ENCODE measurements around the gene SERPINB4.
A peak's percentile ranks its signal among the peaks of the same experiment; 100 is the strongest.

SERPINB4 gene

GRCh38 chr18:63626431-63626830 is 17.6 kb downstream of the SERPINB4 start:
- Histone ChIP-seq H2AFZ (ENCODE audit: low read length, unreplicated experiment) (no peak overlapping the region), H3K36me3 (ENCODE audit: insufficient read depth, low read length) (no peaks in the 10 kb centered on the region), H3K27me3 (ENCODE audit: insufficient read depth, low read length) (no peaks in the 10 kb centered on the region), H3K27ac (ENCODE audit: low read depth, low read length) (no peak overlapping the region), H3K79me2 (ENCODE audit: control insufficient read depth, insufficient read depth, low read length, unreplicated experiment) (no peaks in the 10 kb centered on the region), H3K4me1 (ENCODE audit: control insufficient read depth, insufficient read depth, low read length, unreplicated experiment) (no peaks in the 10 kb centered on the region), H3K4me3 (ENCODE audit: low read depth, low read length) (no peak overlapping the region)

GRCh38 chr18:63624863-63625262 is 19.2 kb downstream of the SERPINB4 start:
- H3K36me3 ChIP-seq (ENCODE audit: insufficient read depth, low read length): no peaks in the 10 kb centered on the region
- no peaks in the 10 kb centered on the region for H3K79me2 ChIP-seq (ENCODE audit: control insufficient read depth, insufficient read depth, low read length, unreplicated experiment)
- H3K4me1 ChIP-seq (ENCODE audit: control insufficient read depth, insufficient read depth, low read length, unreplicated experiment): no peaks in the 10 kb centered on the region
- no peak overlapping the region for H2AFZ ChIP-seq (ENCODE audit: low read length, unreplicated experiment)
- H3K27ac ChIP-seq (ENCODE audit: low read depth, low read length): no peak overlapping the region
- no peak overlapping the region for H3K4me3 ChIP-seq (ENCODE audit: low read depth, low read length)
- no peaks in the 10 kb centered on the region for H3K27me3 ChIP-seq (ENCODE audit: insufficient read depth, low read length)

- H3K4me3 ChIP-seq (ENCODE audit: low read depth, low read length): no peak overlapping the region
- H2AFZ ChIP-seq (ENCODE audit: low read length, unreplicated experiment): no peak overlapping the region
- H3K79me2 ChIP-seq (ENCODE audit: control insufficient read depth, insufficient read depth, low read length, unreplicated experiment): no peaks in the 10 kb centered on the region
- no peaks in the 10 kb centered on the region for H3K36me3 ChIP-seq (ENCODE audit: insufficient read depth, low read length)
- no peaks in the 10 kb centered on the region for H3K4me1 ChIP-seq (ENCODE audit: control insufficient read depth, insufficient read depth, low read length, unreplicated experiment)
- H3K27me3 ChIP-seq (ENCODE audit: insufficient read depth, low read length): 0 out of 2 replicates have a peak, but pooled peaks cover 4% of the 10 kb centered on the region
- H3K27ac ChIP-seq (ENCODE audit: low read depth, low read length): no peak overlapping the region
Observed at GRCh38 chr18:63619661-63620060, 24.4 kb downstream of the SERPINB4 start.

DNA sequence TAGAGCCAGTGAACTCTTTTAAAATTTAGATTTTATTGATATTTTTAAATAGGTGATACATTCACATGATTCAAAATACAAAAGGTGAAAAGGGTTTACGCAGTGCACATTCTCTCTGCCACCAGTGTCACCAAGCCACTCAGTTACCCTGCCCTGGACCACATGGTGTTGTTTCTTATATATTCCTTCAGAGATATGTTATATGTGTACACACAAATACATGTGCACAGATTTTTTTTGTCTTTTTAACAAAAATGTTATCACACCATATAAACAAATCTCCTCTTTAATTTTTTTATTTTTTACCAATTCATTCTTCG is 26.2 kb downstream of the SERPINB4 start:
- Histone ChIP-seq H3K27me3 (ENCODE audit: insufficient read depth, low read length) (0 out of 2 replicates have a peak, but pooled peaks cover 4% of the 10 kb centered on the region), H3K79me2 (ENCODE audit: control insufficient read depth, insufficient read depth, low read length, unreplicated experiment) (no peaks in the 10 kb centered on the region), H3K36me3 (ENCODE audit: insufficient read depth, low read length) (no peaks in the 10 kb centered on the region), H3K4me1 (ENCODE audit: control insufficient read depth, insufficient read depth, low read length, unreplicated experiment) (no peaks in the 10 kb centered on the region), H3K27ac (ENCODE audit: low read depth, low read length) (no peak overlapping the region), H3K4me3 (ENCODE audit: low read depth, low read length) (no peak overlapping the region), H2AFZ (ENCODE audit: low read length, unreplicated experiment) (no peak overlapping the region)

- Histone ChIP-seq H3K27ac (ENCODE audit: low read depth, low read length) (no peak overlapping the region), H2AFZ (ENCODE audit: low read length, unreplicated experiment) (no peak overlapping the region), H3K27me3 (ENCODE audit: insufficient read depth, low read length) (0 out of 2 replicates have a peak, but pooled peaks cover 4% of the 10 kb centered on the region), H3K79me2 (ENCODE audit: control insufficient read depth, insufficient read depth, low read length, unreplicated experiment) (no peaks in the 10 kb centered on the region), H3K36me3 (ENCODE audit: insufficient read depth, low read length) (no peaks in the 10 kb centered on the region), H3K4me1 (ENCODE audit: control insufficient read depth, insufficient read depth, low read length, unreplicated experiment) (no peaks in the 10 kb centered on the region), H3K4me3 (ENCODE audit: low read depth, low read length) (no peak overlapping the region)
Observed at GRCh38 chr18:63617049-63617914, 26.8 kb downstream of the SERPINB4 start.

DNA sequence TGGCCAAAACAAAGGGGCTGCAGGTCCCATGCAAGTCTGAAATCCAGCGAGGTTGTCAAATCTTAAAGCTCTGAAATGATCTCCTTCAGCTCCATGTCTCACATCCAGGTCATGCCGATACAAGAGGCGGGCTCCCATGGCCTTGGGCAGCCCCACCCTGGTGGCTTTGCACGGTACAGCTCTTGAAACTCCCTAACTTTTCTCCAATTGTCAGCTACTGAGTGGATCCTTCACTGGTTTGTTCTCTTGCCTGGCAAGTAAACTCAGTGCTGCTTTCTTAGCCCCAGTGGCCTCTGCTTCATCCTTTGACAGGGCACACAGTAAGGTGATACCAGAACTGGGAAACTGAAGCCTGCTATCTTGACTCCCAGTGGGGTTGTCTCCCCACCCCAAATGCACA is 30.6 kb downstream of the SERPINB4 start:
- no peak overlapping the region for H3K4me3 ChIP-seq (ENCODE audit: low read depth, low read length)
- H3K27me3 ChIP-seq (ENCODE audit: insufficient read depth, low read length): 0 out of 2 replicates have a peak, but pooled peaks cover 4% of the 10 kb centered on the region
- no peaks in the 10 kb centered on the region for H3K4me1 ChIP-seq (ENCODE audit: control insufficient read depth, insufficient read depth, low read length, unreplicated experiment)
- no peak overlapping the region for H2AFZ ChIP-seq (ENCODE audit: low read length, unreplicated experiment)
- no peaks in the 10 kb centered on the region for H3K36me3 ChIP-seq (ENCODE audit: insufficient read depth, low read length)
- no peak overlapping the region for H3K27ac ChIP-seq (ENCODE audit: low read depth, low read length)
- H3K79me2 ChIP-seq (ENCODE audit: control insufficient read depth, insufficient read depth, low read length, unreplicated experiment): no peaks in the 10 kb centered on the region

- no peak overlapping the region for H3K4me3 ChIP-seq (ENCODE audit: low read depth, low read length)
- peaks cover 9% of the 10 kb centered on the region for H3K4me1 ChIP-seq (ENCODE audit: control insufficient read depth, insufficient read depth, low read length, unreplicated experiment)
- no peak overlapping the region for H3K27ac ChIP-seq (ENCODE audit: low read depth, low read length)
- no peak overlapping the region for H2AFZ ChIP-seq (ENCODE audit: low read length, unreplicated experiment)
- no peaks in the 10 kb centered on the region for H3K36me3 ChIP-seq (ENCODE audit: insufficient read depth, low read length)
- H3K27me3 ChIP-seq (ENCODE audit: insufficient read depth, low read length): no peaks in the 10 kb centered on the region
- no peaks in the 10 kb centered on the region for H3K79me2 ChIP-seq (ENCODE audit: control insufficient read depth, insufficient read depth, low read length, unreplicated experiment)
Observed at GRCh38 chr18:63606526-63606925, 37.5 kb downstream of the SERPINB4 start.

DNA sequence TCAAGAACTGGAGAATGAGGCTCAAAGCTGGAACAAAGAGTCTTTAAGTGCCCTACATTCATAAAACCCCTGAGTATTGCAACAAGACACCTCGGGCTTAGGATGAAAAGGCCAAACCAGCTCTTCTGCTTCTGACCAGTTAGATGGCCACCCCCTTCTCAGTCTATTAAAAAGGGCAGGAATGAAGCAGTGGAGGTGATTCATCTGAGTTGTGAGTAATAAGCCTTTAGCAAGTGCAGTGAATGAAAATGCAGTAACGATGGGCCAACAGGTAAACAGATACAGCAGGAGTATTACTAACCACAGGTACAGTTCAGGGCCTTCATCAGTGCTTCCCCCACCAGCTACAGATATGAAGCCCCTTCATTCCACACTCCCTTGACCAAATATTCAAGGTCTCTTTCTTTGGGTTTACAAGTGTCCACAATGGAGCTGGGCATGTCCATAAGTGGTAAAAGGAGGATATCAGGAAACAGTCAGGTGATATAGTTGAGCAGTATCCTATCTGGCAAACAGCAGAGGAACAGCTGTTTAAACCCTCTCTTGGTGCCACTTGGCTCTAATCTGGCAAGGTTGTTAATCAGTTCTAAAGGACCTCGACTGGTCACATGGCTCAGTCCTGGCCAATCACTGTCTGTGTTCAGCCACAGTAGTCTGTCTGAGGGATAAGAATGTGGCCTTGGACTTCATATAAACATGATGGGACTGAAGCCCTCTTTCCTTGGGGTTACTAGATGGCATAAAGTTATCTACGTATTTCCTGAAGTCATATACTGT is 39.1 kb downstream of the SERPINB4 start:
- Histone ChIP-seq H3K27ac (ENCODE audit: low read depth, low read length) (no peak overlapping the region), H3K4me1 (ENCODE audit: control insufficient read depth, insufficient read depth, low read length, unreplicated experiment) (peaks cover 9% of the 10 kb centered on the region), H3K4me3 (ENCODE audit: low read depth, low read length) (no peak overlapping the region), H3K27me3 (ENCODE audit: insufficient read depth, low read length) (no peaks in the 10 kb centered on the region), H3K36me3 (ENCODE audit: insufficient read depth, low read length) (no peaks in the 10 kb centered on the region), H2AFZ (ENCODE audit: low read length, unreplicated experiment) (no peak overlapping the region), H3K79me2 (ENCODE audit: control insufficient read depth, insufficient read depth, low read length, unreplicated experiment) (no peaks in the 10 kb centered on the region)

- Histone ChIP-seq H3K4me3 (ENCODE audit: low read depth, low read length) (no peak overlapping the region), H3K27me3 (ENCODE audit: insufficient read depth, low read length) (no peaks in the 10 kb centered on the region), H2AFZ (ENCODE audit: low read length, unreplicated experiment) (no peak overlapping the region), H3K36me3 (ENCODE audit: insufficient read depth, low read length) (no peaks in the 10 kb centered on the region), H3K79me2 (ENCODE audit: control insufficient read depth, insufficient read depth, low read length, unreplicated experiment) (no peaks in the 10 kb centered on the region), H3K27ac (ENCODE audit: low read depth, low read length) (no peak overlapping the region), H3K4me1 (ENCODE audit: control insufficient read depth, insufficient read depth, low read length, unreplicated experiment) (peaks cover 9% of the 10 kb centered on the region)
Observed at GRCh38 chr18:63603772-63604171, 40.3 kb downstream of the SERPINB4 start.

DNA sequence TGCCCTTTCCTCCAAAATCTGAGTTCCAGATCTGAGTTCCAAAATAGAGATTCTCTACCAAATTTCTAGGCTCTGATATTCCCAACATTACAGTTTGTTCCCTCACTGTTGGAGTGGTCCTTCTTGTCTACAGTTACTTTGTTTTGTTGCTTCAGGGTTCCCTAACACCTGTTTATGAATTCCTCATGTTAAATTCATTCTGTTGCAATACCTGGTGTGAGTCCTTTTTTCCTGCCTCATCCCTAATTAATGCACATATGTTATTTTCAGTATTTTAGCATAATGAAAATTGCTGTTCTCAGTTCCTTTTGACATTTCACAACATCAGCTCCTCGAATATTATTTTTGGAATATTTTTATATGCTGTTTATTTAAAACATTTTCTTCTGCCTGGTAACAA is 40.7 kb downstream of the SERPINB4 start:
- peaks cover 9% of the 10 kb centered on the region for H3K4me1 ChIP-seq (ENCODE audit: control insufficient read depth, insufficient read depth, low read length, unreplicated experiment)
- H2AFZ ChIP-seq (ENCODE audit: low read length, unreplicated experiment): peak overlapping the region; percentile 1
- H3K27ac ChIP-seq (ENCODE audit: low read depth, low read length): no peak overlapping the region
- no peak overlapping the region for H3K4me3 ChIP-seq (ENCODE audit: low read depth, low read length)
- H3K79me2 ChIP-seq (ENCODE audit: control insufficient read depth, insufficient read depth, low read length, unreplicated experiment): no peaks in the 10 kb centered on the region
- H3K36me3 ChIP-seq (ENCODE audit: insufficient read depth, low read length): no peaks in the 10 kb centered on the region
- 0 out of 2 replicates have a peak, but pooled peaks cover 3% of the 10 kb centered on the region for H3K27me3 ChIP-seq (ENCODE audit: insufficient read depth, low read length)
